Left ventricle myocardium superior (tissue), 1 donor: ENCODE data around the gene GSAP. TPM values are rescaled to one million over a fixed set of nuclear protein-coding genes. Genes with fewer than 3 reads are reported as not detected.

Experiments
- ATAC-seq: fragments of 200-7000 bp; cut with Tn5 transposase; one replicate; pipeline ENCODE4 v1.9.1; 2020; ENCODE audit warnings: mild to moderate bottlenecking, moderate library complexity
- DNase-seq: peaks from one replicate; pipeline ENCODE4 v3.0.0-alpha.2; 2020
- intact Hi-C: fragments of 100-400 bp; cut with micrococcal nuclease; formaldehyde crosslinking; loops from one replicate; pipeline ENCODE4 v1.11.0; 2022
- total RNA-seq: library from RNA; stranded (reverse); fragmentation: NEBNext Ultra II Directional; extraction: Animal tissue kit (Norgen Biotek cat#: 25700); gene quantifications from one replicate; pipeline ENCODE4 v1.2.1, GENCODE V29; 2021
- donor health status: DM: no; HTN: yes; CAD: no; lungs with severe emphysema.

GSAP gene
- total RNA-seq, 1 donor from 2014 or later, result 7.8 TPM

- DNase-seq (no peak), ATAC-seq (no peak)
- intact Hi-C loops, result no loop called here
Measured at GRCh38 chr7:77271766-77272165, 144.4 kb downstream of the GSAP start.

- peak; percentile 56 for ATAC-seq
- intact Hi-C loops, result no loop called here
- DNase-seq, result no peak
Measured at GRCh38 chr7:77270094-77270480, 146.1 kb downstream of the GSAP start.

GRCh38 chr7:77269360-77270093 lies 146.6 kb downstream of the GSAP start:
- DNase-seq (peak; percentile 42), ATAC-seq (peak; percentile 93)
- intact Hi-C loops, result no loop called here

GRCh38 chr7:77266291-77266794 lies 149.8 kb downstream of the GSAP start:
- no peak for DNase-seq
- no peak for ATAC-seq
- intact Hi-C loops, result no loop called here

- intact Hi-C loops, result no loop called here
- DNase-seq (no peak), ATAC-seq (no peak)
Measured at GRCh38 chr7:77265666-77266065, 150.5 kb downstream of the GSAP start.

GRCh38 chr7:77262316-77262715 lies 153.8 kb downstream of the GSAP start:
- no peak for ATAC-seq
- intact Hi-C loops, result no loop called here
- no peak for DNase-seq

Other genes with a start within 250 kb of the GSAP start
- gene FGL2, start 216.5 kb downstream of the GSAP start, total RNA-seq, result 11.9 TPM
- 44.8 TPM for gene PTPN12, start 120.9 kb upstream of the GSAP start, total RNA-seq